OCI-LY1 (cell line): Measurements from ENCODE around the gene KRTAP10-7.
"Not testable (repeated sequence)": the region's sequence is repeated elsewhere in the genome, so short reads cannot be mapped to it uniquely, and the experiment has no call there.

Source experiments
- H2AFZ ChIP-seq: fragments of 200-600 bp; sonication (generic), shearing (Covaris generic); 2 replicates; pipeline ENCODE4 v1.6.0; 2014; ENCODE audit warnings: antibody characterized with exemption, mild to moderate bottlenecking, low read length
- H3F3A ChIP-seq: fragments of 200-600 bp; sonication (generic), shearing (Covaris generic); 2 replicates; pipeline ENCODE4 v1.6.0; 2014; ENCODE audit warnings: mild to moderate bottlenecking, antibody characterized with exemption, low read length, moderate library complexity; ENCODE audit not compliant: insufficient read depth
- H3K27ac ChIP-seq: fragments of 200-600 bp; sonication (generic); 2 replicates; pipeline ENCODE4 v1.5.1; 2014; ENCODE audit warnings: low read length, mixed run types, mild to moderate bottlenecking, low read depth; ENCODE audit not compliant: poor library complexity, severe bottlenecking
- H3K27me3 ChIP-seq: fragments of 200-600 bp; sonication (generic); 2 replicates; pipeline ENCODE4 v1.6.0; 2014; ENCODE audit warnings: antibody characterized with exemption, mild to moderate bottlenecking, low read length, moderate library complexity; ENCODE audit not compliant: insufficient read depth
- H3K36me3 ChIP-seq: fragments of 200-600 bp; sonication (generic); 2 replicates; pipeline ENCODE4 v1.6.1; 2014; ENCODE audit warnings: mild to moderate bottlenecking, antibody characterized with exemption, low read length, moderate library complexity, mixed read lengths; ENCODE audit not compliant: insufficient read depth
- H3K4me1 ChIP-seq: fragments of 200-600 bp; sonication (generic); 2 replicates; pipeline ENCODE4 v1.5.1; 2014; ENCODE audit warnings: mild to moderate bottlenecking, low read length, moderate library complexity; ENCODE audit not compliant: insufficient read depth, severe bottlenecking
- H3K4me2 ChIP-seq: fragments of 200-600 bp; sonication (generic), shearing (Covaris generic); 2 replicates; pipeline ENCODE4 v1.6.1; 2014; ENCODE audit warnings: low read length
- H3K4me3 ChIP-seq: fragments of 200-600 bp; sonication (generic); 2 replicates; pipeline ENCODE4 v1.5.1; 2014; ENCODE audit warnings: low read length, low read depth, mild to moderate bottlenecking, mixed read lengths; ENCODE audit not compliant: poor library complexity, severe bottlenecking
- H3K79me2 ChIP-seq: fragments of 200-600 bp; shearing (Covaris generic); 2 replicates; pipeline ENCODE4 v1.6.1; 2016; ENCODE audit warnings: mixed run types, low read length, mixed read lengths; ENCODE audit not compliant: insufficient read depth
- H3K9ac ChIP-seq: fragments of 200-600 bp; sonication (generic), shearing (Covaris generic); 2 replicates; pipeline ENCODE4 v1.6.1; 2014; ENCODE audit warnings: mild to moderate bottlenecking, low read length, mixed read lengths
- H3K9me2 ChIP-seq: fragments of 200-600 bp; sonication (generic), shearing (Covaris generic); 2 replicates; pipeline ENCODE4 v1.6.1; 2014; ENCODE audit warnings: low read depth, mild to moderate bottlenecking, low read length, mixed read lengths
- H3K9me3 ChIP-seq: fragments of 200-600 bp; shearing (Covaris generic); 2 replicates; pipeline ENCODE4 v1.6.1; 2014; ENCODE audit warnings: low read length, mixed read lengths
- H4K20me1 ChIP-seq: fragments of 200-600 bp; sonication (generic), shearing (Covaris generic); 2 replicates; pipeline ENCODE4 v1.6.0; 2016; ENCODE audit warnings: mild to moderate bottlenecking, low read length; ENCODE audit not compliant: insufficient read depth
- CTCF ChIP-seq: fragments of 200-600 bp; sonication (generic), shearing (Covaris generic); IDR thresholded peaks from 2 replicates; pipeline ENCODE4 v1.5.1; 2017; ENCODE audit warnings: mild to moderate bottlenecking, antibody characterized with exemption, low read length, moderate library complexity, mixed read lengths
- EZH2 ChIP-seq: fragments of 200-600 bp; sonication (generic), shearing (Covaris generic); IDR thresholded peaks from 2 replicates; pipeline ENCODE4 v1.8.0; 2017; ENCODE audit warnings: borderline replicate concordance, mixed run types, mild to moderate bottlenecking, antibody characterized with exemption, low read length, moderate library complexity, mixed read lengths

Gene KRTAP10-7

DNA sequence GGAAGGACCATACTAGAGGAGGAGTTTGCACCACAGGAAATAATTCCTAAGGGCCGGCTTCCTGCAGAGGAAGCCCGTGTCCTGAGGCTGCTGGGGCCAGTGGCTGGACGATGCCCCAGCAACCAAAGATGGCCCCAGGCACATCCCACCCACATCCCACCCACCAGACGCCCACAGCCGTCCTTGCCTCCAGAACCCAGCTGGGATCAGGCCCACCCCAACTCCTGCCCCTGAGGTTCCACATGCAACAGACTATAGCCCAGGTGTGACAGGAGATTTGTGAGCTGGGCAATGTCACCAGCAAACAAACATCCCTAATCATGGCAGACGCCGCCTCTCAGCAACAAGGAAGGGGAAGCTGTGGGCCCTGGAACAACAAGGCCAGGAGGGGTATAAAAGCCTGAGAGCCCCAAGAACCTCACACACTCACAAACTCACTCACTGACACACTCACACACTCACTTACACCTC, 26.3 kb downstream of the KRTAP10-7 start, which contains the start of gene KRTAP10-9:
TSS of gene KRTAP10-9 (plus strand) at position 421 of the 471 bp plus-strand sequence. CDS start 79 bp downstream, outside the sequence.
- no peaks in the 10 kb centered on the region for H4K20me1 ChIP-seq
- H3K4me3 ChIP-seq, result no peak within 1 kb of the TSS
- no peak within 1 kb of the TSS for H3K4me2 ChIP-seq
- TF ChIP-seq CTCF (no peak), EZH2 (no peak)
- H3K9ac ChIP-seq, result no peak within 1 kb of the TSS
- no peaks in the 10 kb centered on the region for H3K36me3 ChIP-seq
- H3K9me2 ChIP-seq, result no peaks in the 10 kb centered on the region
- no peaks in the 10 kb centered on the region for H3F3A ChIP-seq
- H3K27me3 ChIP-seq, result no peaks in the 10 kb centered on the region
- no peak within 1 kb of the TSS for H3K27ac ChIP-seq
- H3K79me2 ChIP-seq, result no peaks in the 10 kb centered on the region
- H3K4me1 ChIP-seq, result no peaks in the 10 kb centered on the region
- H3K9me3 ChIP-seq, result peaks cover 10% of the 10 kb centered on the region
- H2AFZ ChIP-seq, result no peak within 1 kb of the TSS

GRCh38 chr21:44627181-44627822, 26.9 kb downstream of the KRTAP10-7 start:
- not testable (repeated sequence) for H3F3A ChIP-seq, H4K20me1 ChIP-seq, H3K36me3 ChIP-seq, H3K27me3 ChIP-seq, H2AFZ ChIP-seq, H3K27ac ChIP-seq, H3K4me1 ChIP-seq, H3K9me2 ChIP-seq, H3K4me3 ChIP-seq, H3K4me2 ChIP-seq, H3K9ac ChIP-seq, H3K79me2 ChIP-seq
- peaks cover 13% of the 10 kb centered on the region for H3K9me3 ChIP-seq

- H3K4me1 ChIP-seq, H3K36me3 ChIP-seq, H3K4me3 ChIP-seq, H3K9ac ChIP-seq, H4K20me1 ChIP-seq, H2AFZ ChIP-seq, H3K27me3 ChIP-seq, H3K9me2 ChIP-seq, H3F3A ChIP-seq, H3K79me2 ChIP-seq, H3K4me2 ChIP-seq, H3K27ac ChIP-seq: not testable (repeated sequence)
- peaks cover 13% of the 10 kb centered on the region for H3K9me3 ChIP-seq
Observed at GRCh38 chr21:44627831-44628233, 27.4 kb downstream of the KRTAP10-7 start.

GRCh38 chr21:44628707-44629391, 28.5 kb downstream of the KRTAP10-7 start:
- H3K4me1 ChIP-seq, result no peaks in the 10 kb centered on the region
- no peak overlapping the region for H3K27ac ChIP-seq
- H3K9me2 ChIP-seq, result no peaks in the 10 kb centered on the region
- no peak overlapping the region for H3K4me2 ChIP-seq
- no peak overlapping the region for H3K4me3 ChIP-seq
- no peaks in the 10 kb centered on the region for H4K20me1 ChIP-seq
- no peaks in the 10 kb centered on the region for H3K36me3 ChIP-seq
- TF ChIP-seq CTCF (no peak), EZH2 (no peak)
- no peak overlapping the region for H3K9ac ChIP-seq
- no peak overlapping the region for H2AFZ ChIP-seq
- H3K9me3 ChIP-seq, result peaks cover 9% of the 10 kb centered on the region
- no peaks in the 10 kb centered on the region for H3F3A ChIP-seq
- no peaks in the 10 kb centered on the region for H3K79me2 ChIP-seq
- H3K27me3 ChIP-seq, result no peaks in the 10 kb centered on the region
